BLaER1 treated with 17β-estradiol and CSF1 and Interleukin-3, amounts not matched to agents 10 nM and 100 nM (cell line): ENCODE measurements around the gene LIPG.
"Not testable (repeated sequence)": the region's sequence is repeated elsewhere in the genome, so short reads cannot be mapped to it uniquely, and the experiment has no call there.

Experiments
- H3K27ac ChIP-seq, 11 experiments: shearing (Covaris generic); formaldehyde crosslinking; 2 replicates each; pipeline ENCODE4 v1.8.1; 2022
- H3K27me3 ChIP-seq, 11 experiments: shearing (Covaris generic); formaldehyde crosslinking; 2 replicates each; pipeline ENCODE4 v1.8.1; 2022
- H3K36me3 ChIP-seq, 11 experiments: shearing (Covaris generic); formaldehyde crosslinking; 2 replicates each; pipeline ENCODE4 v1.8.1; 2022
- H3K4me1 ChIP-seq, 10 experiments: shearing (Covaris generic); formaldehyde crosslinking; 2 replicates each; pipeline ENCODE4 v1.8.1; 2022
- H3K4me2 ChIP-seq, 11 experiments: shearing (Covaris generic); formaldehyde crosslinking; 2 replicates each; pipeline ENCODE4 v1.8.1; 2022
- H3K4me3 ChIP-seq, 10 experiments: shearing (Covaris generic); formaldehyde crosslinking; 2 replicates each; pipeline ENCODE4 v1.8.1; 2022
- H3K9ac ChIP-seq, 11 experiments: shearing (Covaris generic); formaldehyde crosslinking; 2 replicates each; pipeline ENCODE4 v1.8.1; 2022
- H3K9me3 ChIP-seq, 11 experiments: shearing (Covaris generic); formaldehyde crosslinking; replicated peaks in 1 of 11; 2 replicates each; pipeline ENCODE4 v1.8.1; 2022
- H4K20me1 ChIP-seq, 11 experiments: shearing (Covaris generic); formaldehyde crosslinking; 2 replicates each; pipeline ENCODE4 v1.8.1; 2022
- Cebpa-rat ChIP-seq, 11 experiments: shearing (Covaris generic); IDR thresholded peaks; 2 replicates each; pipeline ENCODE4 v1.8.1; 2022

Gene LIPG

DNA sequence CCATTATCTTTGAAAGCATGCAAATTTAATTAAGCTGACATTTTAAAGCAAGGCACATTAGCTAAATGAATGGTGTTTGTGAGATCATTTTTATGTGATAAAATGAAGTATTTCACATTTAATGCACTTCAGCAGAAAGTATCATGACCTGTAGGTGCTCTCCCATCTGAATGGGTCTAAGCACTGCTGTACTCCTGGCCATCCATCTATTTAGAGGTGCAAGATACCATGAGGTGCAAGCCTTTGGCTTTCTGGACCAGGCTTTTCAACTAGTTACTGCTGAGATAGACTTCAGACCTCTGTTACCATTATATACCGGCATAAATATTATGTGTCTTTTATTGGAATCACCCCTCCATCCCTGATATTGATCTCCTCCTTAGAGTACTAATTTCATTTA, 15.6 kb upstream of the LIPG start:
- no peak overlapping the region for H3K9ac ChIP-seq
- no peak overlapping the region for H3K4me3 ChIP-seq
- H3K27ac ChIP-seq, result no peak overlapping the region
- no peaks in the 10 kb centered on the region for H3K27me3 ChIP-seq
- TF ChIP-seq Cebpa-rat (IDR thresholded peaks at IDR 0.05), result no peak
- no peaks in the 10 kb centered on the region for H3K4me1 ChIP-seq
- no peaks in the 10 kb centered on the region for H3K36me3 ChIP-seq
- H3K4me2 ChIP-seq, result no peak overlapping the region
- H3K9me3 ChIP-seq, result no peaks in the 10 kb centered on the region; a peak in 1 of 22 replicates
- no peaks in the 10 kb centered on the region for H4K20me1 ChIP-seq

DNA sequence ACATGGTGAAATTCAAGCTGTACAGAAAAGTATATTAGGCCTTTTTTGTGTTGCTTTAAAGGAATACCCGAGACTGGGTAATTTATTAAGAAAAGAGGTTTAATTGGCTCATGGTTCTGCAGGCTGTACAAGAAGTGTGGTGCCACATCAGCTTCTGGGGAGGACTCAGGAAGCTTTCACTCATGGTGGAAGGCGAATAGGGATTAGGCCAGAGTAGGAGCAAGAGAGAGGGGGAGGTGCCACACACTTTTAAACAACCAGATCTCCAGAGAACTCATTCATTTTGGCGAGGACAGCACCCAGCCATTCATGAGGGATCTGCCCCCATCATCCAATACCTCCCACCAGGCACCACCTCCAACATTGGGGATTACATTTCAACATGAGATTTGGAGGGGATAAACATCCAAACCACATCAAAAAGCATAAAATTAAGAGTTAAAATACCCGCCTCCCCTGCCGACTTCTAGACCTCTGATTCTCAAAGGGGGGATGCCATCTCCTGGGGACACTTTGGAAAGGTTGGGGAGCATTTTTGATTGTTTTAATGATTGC, 15.1 kb upstream of the LIPG start:
- Histone ChIP-seq H3K4me2 (no peak overlapping the region), H3K27ac (no peak overlapping the region)
- no peak for TF ChIP-seq Cebpa-rat (IDR thresholded peaks at IDR 0.05)

DNA sequence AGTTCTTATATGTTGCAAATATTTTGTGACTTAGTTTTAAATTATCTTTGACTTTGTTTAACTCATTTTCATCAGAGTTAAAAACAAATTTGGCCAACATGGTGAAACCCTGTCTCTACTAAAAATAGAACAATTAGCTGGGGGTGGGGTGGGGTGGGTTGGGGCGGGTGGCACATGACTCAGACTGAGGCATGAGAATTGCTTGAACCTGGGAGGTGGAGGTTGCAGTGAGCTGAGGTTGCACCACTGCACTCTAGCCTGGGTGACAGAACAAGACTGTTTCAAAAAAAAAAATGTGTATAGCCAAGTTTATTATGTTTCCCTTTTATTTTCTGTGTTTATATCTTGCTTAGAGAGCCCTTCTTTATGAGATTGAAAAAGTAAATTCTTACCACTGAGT, 14.2 kb upstream of the LIPG start:
- H3K27ac ChIP-seq, result no peak overlapping the region
- H3K9me3 ChIP-seq, result peaks cover 0 to 13% (median 2%) of the 10 kb centered on the region in 11 experiments; a peak in 8 of 22 replicates
- H4K20me1 ChIP-seq, result no peaks in the 10 kb centered on the region
- H3K27me3 ChIP-seq, result no peaks in the 10 kb centered on the region
- no peaks in the 10 kb centered on the region for H3K4me1 ChIP-seq
- TF ChIP-seq Cebpa-rat (IDR thresholded peaks at IDR 0.05), result no peak
- no peaks in the 10 kb centered on the region for H3K36me3 ChIP-seq
- H3K4me3 ChIP-seq, result no peak overlapping the region
- no peak overlapping the region for H3K4me2 ChIP-seq
- no peak overlapping the region for H3K9ac ChIP-seq

More for the DNA sequence above, 15.1 kb upstream of the LIPG start:
- H3K27me3 ChIP-seq, result no peaks in the 10 kb centered on the region
- H3K36me3 ChIP-seq, result no peaks in the 10 kb centered on the region
- H4K20me1 ChIP-seq, result no peaks in the 10 kb centered on the region
- H3K4me3 ChIP-seq, result no peak overlapping the region
- no peak overlapping the region for H3K9ac ChIP-seq
- H3K4me1 ChIP-seq, result no peaks in the 10 kb centered on the region
- peaks cover 0 to 4% (median 0%) of the 10 kb centered on the region in 11 experiments; a peak in 3 of 22 replicates for H3K9me3 ChIP-seq

DNA sequence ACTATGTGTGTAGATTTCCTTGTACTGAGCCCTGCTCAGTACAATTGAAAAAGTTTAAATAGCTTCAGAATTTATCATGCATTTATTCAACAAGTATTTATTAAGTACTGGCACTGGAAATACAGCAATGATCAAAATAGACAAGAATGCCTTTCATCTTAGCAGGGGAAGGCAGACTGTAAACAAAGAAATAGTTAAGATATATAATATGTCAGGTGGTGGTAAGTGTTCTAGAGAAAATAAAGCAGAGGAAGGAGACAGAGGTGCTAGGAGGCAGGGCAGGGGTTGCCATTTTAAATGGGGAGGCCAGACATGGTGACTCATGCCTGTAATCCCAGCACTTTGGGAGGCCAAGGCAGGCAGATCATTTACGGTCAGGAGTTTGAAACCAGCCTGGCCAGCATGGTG, 13.6 kb upstream of the LIPG start:
- no peaks in the 10 kb centered on the region for H3K36me3 ChIP-seq
- H3K9ac ChIP-seq, result no peak overlapping the region
- no peak overlapping the region for H3K27ac ChIP-seq
- no peaks in the 10 kb centered on the region for H4K20me1 ChIP-seq
- no peaks in the 10 kb centered on the region for H3K27me3 ChIP-seq
- H3K4me3 ChIP-seq, result no peak overlapping the region
- TF ChIP-seq Cebpa-rat (IDR thresholded peaks at IDR 0.05), result no peak
- no peaks in the 10 kb centered on the region for H3K4me1 ChIP-seq
- H3K9me3 ChIP-seq, result peaks cover 0 to 19% (median 6%) of the 10 kb centered on the region in 11 experiments; a peak in 17 of 22 replicates
- no peak overlapping the region for H3K4me2 ChIP-seq

DNA sequence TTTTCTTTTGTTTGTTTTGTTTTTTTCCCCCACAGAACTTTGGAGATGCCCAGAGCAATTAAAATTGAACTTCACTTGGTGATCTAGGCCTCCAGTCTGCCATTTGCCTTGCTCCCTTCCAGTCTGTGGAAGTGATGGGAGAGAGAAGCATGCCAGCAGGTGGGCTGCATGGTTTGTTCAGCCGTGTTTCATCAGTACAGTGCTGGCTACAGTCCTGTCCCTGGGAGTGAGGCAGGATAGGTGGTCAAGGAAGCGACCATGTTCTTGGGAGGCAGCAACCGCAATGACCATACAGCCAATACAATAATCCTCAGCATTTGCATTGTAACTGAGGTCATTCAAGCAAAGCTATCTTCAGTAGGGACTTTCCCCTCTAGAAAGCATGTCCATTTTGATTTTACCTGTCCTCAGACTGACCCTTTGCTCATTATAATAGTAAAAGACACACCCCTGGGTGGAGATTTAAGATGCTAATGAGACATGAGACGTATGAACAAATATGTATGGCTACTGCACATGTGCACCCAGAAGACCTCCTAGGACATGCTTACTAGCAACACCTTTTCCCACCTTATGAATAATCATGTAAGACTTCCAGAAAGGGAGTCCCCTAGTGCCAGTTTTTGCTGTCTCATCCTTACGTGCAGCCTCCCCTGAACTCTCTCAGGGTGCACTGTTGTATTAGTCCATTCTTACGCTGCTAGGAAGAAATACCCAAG, 11.1 kb upstream of the LIPG start:
- no peak overlapping the region for H3K4me2 ChIP-seq
- peaks cover 4 to 25% (median 11%) of the 10 kb centered on the region in 11 experiments; a peak in 17 of 22 replicates for H3K9me3 ChIP-seq
- no peak overlapping the region for H3K4me3 ChIP-seq
- no peak overlapping the region for H3K27ac ChIP-seq
- H3K9ac ChIP-seq, result no peak overlapping the region
- H3K36me3 ChIP-seq, result no peaks in the 10 kb centered on the region
- no peaks in the 10 kb centered on the region for H4K20me1 ChIP-seq
- no peaks in the 10 kb centered on the region for H3K4me1 ChIP-seq
- TF ChIP-seq Cebpa-rat (IDR thresholded peaks at IDR 0.05), result no peak
- no peaks in the 10 kb centered on the region for H3K27me3 ChIP-seq

DNA sequence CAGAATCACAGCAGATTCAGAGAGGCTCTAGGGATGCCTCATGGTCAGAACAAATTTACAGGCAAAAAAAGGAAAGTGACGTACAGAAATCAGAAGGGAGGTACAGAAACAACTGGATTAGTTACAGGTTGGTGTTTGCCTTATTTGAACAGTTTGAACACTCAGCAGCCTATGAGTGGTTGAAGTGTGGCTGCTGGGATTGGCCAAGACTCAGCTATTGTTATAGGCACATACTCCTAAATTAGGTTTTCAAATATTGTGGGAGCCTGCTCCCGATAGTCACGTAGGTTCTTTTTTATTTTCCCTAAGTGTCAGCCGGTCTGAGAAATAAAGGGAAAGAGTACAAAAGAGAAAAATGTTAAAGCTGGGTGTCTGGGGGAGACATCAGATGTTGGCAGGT, 8.9 kb upstream of the LIPG start:
- Histone ChIP-seq H3K36me3 (no peaks in the 10 kb centered on the region), H3K27me3 (no peaks in the 10 kb centered on the region), H3K4me3 (no peak overlapping the region), H3K4me2 (no peak overlapping the region), H3K9me3 (peaks cover 4 to 25% (median 11%) of the 10 kb centered on the region in 11 experiments; a peak in 17 of 22 replicates), H3K27ac (no peak overlapping the region), H3K9ac (no peak overlapping the region), H4K20me1 (no peaks in the 10 kb centered on the region), H3K4me1 (no peaks in the 10 kb centered on the region)
- TF ChIP-seq Cebpa-rat (IDR thresholded peaks at IDR 0.05), result no peak

DNA sequence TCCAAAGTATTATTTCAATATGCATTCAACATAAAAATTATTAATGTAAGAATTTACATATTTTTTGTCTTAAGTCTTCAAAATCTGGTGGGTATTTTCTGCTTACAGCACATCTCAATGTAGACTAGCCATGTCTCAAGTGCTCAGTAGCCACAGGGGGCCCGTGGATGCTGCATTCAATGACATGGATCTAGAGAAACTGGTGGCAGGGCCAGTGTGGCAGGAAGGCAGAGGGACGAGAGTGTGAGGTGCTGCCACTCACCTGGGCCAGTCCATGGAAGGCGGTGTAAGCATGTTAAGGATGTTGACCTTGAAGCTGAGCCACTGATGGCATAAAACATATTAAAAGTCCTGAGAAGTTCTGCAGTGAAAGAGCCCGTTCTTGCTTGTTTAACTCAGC, 6.2 kb upstream of the LIPG start:
- Histone ChIP-seq H3K4me3 (no peak overlapping the region), H3K4me1 (peaks cover 0 to 2% (median under 1%) of the 10 kb centered on the region in 10 experiments; a peak in 7 of 20 replicates), H3K36me3 (no peaks in the 10 kb centered on the region), H4K20me1 (peaks cover 0 to 7% (median 0%) of the 10 kb centered on the region in 11 experiments; a peak in 5 of 22 replicates), H3K9ac (no peak overlapping the region), H3K27me3 (peaks cover 13 to 20% (median 14%) of the 10 kb centered on the region in 11 experiments), H3K9me3 (peaks cover 4 to 25% (median 11%) of the 10 kb centered on the region in 11 experiments; a peak in 17 of 22 replicates), H3K27ac (no peak overlapping the region), H3K4me2 (no peak overlapping the region)
- no peak for TF ChIP-seq Cebpa-rat (IDR thresholded peaks at IDR 0.05)

DNA sequence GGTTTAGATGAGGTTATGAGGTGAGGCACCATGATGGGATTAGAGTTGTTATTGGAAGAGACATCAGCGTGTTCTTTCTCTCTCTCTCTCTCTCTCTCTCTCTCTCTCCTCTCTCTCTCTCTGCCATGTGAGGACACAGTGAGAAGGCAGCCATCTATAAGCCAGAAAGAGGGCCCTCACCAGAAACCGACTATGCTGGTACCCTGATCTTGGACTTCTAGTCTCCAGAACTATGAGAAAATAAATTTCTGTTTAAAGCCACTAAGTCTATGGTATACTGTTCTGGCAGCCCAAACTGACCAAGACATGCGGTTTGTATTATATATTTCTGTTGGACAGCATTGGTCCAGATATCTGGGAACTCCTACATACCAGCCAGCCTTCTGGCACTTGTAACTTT, 3.5 kb upstream of the LIPG start:
- Histone ChIP-seq H3K36me3 (no peaks in the 10 kb centered on the region), H3K9me3 (peaks cover 0 to 5% (median 4%) of the 10 kb centered on the region in 11 experiments; a peak in 12 of 22 replicates), H4K20me1 (peaks cover 0 to 34% (median 0%) of the 10 kb centered on the region in 11 experiments; a peak in 9 of 22 replicates), H3K9ac (no peak overlapping the region), H3K4me2 (no peak overlapping the region), H3K27me3 (peaks cover 40 to 47% (median 41%) of the 10 kb centered on the region in 11 experiments), H3K27ac (no peak overlapping the region), H3K4me1 (peaks cover 11 to 18% (median 15%) of the 10 kb centered on the region in 10 experiments; a peak in 19 of 20 replicates), H3K4me3 (no peak overlapping the region)
- no peak for TF ChIP-seq Cebpa-rat (IDR thresholded peaks at IDR 0.05)

DNA sequence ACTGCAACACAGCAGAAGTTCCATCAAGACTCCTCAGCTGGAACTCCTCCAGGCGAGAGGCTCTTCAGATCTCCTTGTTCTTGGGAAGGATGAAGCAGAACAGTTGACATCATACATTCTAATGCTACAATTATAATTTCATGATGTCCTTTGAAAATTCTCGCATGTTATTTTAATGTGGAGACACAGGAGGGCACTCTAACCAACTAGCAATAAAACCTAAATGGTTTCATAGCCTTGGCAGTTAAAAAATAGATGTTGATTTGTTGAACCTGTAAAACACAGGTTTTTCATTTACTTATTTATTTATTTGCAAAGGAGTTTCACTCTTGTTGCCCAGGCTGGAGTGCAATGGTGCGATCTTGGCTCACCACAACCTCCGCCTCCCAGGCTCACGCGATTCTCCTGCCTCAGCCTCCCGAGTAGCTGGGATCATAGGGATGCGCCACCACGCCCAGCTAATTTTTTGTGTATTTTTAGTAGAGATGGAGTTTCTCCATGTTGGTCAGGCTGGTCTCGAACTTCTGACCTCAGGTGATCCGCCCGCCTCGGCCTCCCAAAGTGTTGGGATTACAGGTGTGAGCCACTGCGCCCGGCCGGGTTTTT, 2.4 kb upstream of the LIPG start:
- H3K4me3 ChIP-seq, H3K36me3 ChIP-seq, H3K9me3 ChIP-seq, H3K9ac ChIP-seq, H3K4me2 ChIP-seq, H3K27ac ChIP-seq: not testable (repeated sequence)
- Histone ChIP-seq H4K20me1 (peaks cover 0 to 40% (median 0%) of the 10 kb centered on the region in 11 experiments; a peak in 9 of 22 replicates), H3K4me1 (peaks cover 11 to 18% (median 15%) of the 10 kb centered on the region in 10 experiments; a peak in 19 of 20 replicates), H3K27me3 (peaks cover 51 to 58% (median 51%) of the 10 kb centered on the region in 11 experiments)
